Right renal pelvis (tissue), 4 donors: ENCODE results near the gene FYN. TPM values are rescaled to one million over a fixed set of nuclear protein-coding genes. Genes with fewer than 3 reads are reported as not detected.

Experiments used
- DNase-seq, 4 donors: peaks; one replicate each; pipeline ENCODE4 v3.0.0-alpha.2; 2013; ENCODE audit warnings: low read depth in 4 of 4, low spot score in 3 of 4, missing footprints in 1 of 4
- polyA plus RNA-seq, 4 donors: library from polyadenylated mRNA; unstranded; fragments of 120-200 nt; gene quantifications; one replicate each; pipeline ENCODE4 v1.2.1, GENCODE V29; 2013; ENCODE audit not compliant: insufficient read length in 4 of 4

Gene FYN
- polyA plus RNA-seq, 4 donors = 162 to 172 (median 167) TPM

DNA sequence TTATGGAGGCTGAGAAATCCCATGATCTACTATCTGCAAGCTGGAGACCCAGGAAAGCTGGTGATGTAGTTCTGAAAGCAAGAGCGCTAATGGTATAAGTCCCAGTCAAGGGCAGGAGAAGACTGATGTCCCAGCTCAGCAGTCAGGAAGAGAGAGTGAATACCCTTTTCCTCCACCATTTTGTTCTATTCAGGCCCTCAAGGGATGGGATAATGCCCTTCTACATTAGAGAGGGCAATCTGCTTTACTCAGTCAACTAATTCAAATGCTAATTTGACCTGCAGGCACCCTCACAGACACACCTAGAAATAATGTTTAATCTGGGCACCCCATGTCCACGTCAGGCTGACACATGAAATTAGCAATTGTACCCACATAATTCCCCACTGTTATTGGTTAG lies 10.8 kb upstream of the FYN start:
- DNase-seq = no peak

DNA sequence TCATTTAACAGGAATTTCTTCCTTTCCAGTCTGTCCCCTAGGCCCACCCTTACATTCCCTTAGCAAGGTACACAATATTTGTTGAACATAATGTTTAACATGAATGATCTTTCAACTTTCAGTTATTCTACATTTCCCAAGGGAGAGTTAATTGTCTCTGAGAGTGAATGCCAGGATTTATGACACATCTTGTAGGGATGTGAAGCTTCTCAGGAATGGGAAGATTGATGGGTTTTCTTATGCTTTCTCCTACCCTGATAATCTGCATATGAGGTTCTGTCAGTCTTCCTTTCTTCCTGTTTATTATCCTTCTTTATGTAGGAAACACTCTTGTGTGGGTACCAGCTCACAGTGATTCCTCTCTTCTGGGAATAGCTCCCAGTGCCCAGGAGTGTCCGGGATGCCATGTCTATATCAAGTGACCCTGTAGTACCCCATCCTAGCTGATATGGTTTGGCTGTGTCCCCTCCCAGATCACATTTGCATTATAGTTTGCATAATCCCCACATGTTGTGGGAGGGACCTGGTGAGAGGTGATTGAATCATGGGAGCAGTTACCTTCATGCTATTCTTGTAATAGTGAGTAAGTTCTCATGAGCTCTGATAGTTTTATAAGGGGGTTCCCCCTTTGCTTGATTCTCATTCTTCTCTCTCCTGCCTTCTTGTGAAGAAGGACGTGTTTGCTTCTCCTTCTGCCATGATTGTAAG lies 7.1 kb upstream of the FYN start:
- DNase-seq = no peak

DNA sequence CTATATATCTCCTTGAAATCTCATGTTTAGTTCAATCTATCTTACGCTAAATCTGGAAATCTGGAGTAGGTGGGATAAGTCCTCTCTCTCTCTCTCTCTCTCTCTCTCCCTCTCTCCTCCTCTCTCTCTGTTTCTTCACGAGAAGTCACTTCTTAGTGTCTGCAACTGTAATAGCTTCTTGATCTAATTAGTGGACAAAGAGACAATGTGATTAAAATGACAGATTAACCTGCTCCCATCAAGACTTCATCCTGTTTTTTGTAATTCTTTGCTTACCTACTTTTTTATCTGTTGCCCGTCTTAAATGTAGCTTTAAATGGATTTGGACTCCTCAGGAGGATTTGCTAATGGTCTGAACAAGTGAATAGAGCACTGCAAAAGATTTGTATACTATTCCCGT lies 2.5 kb upstream of the FYN start:
- no peak for DNase-seq

DNA sequence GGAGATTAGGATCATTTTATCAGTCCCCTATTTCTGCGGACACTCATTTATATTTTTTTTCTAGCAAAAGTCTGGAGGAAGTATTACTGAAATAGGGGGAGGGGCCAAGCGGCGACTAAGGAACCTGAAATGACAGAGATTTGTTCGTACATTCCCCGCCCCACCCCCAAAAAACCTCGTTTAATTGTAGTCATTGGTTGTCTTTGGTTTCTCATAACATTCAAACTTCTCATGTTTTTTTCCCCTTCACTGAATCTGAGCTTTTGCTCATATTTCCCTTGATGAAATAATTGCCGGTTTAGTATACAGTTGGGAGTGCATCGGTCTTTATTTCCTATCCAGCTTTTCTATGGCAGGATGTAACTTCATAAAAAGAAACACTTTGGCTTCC lies 768 bp upstream of the FYN start:
- DNase-seq = no peak

DNA sequence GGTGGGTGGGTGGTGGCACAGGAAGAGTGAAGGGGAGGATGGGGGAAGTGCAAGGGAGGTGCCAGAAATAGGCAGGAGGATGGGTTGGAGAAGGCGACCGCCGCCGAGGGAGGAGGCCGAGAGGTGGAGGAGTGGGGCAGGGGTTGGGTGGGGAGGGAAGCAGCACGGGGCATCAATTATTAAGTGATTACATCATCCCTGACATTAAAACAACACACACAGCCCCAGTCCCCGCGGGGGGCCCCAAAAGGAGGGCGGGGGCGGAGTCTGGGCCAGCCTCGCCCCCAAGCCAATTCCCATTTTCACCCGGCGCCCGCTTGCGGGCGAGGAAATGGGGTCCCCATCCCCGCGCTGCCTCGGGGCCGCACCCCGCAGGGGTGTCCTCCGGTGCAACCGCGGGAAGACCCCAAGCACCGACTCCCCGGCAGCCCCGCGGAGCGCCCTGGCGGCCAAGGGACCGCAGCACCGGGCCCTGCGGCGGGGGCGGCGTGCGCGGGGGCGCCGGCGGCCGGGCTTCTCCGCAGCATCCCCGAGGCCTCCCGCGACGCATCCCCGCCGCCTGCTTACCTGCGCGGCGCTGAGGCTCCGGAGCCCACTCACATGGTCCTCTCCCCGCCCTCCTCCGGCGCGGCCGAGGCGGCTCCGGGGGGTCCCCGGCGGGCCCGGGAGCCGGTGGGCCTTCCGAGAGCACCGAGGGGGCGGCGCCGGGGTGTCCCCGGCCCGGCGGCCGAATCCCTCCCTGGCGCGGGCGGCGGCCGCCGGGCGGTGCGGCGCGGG lies 663 bp downstream of the FYN start:
- no peak for DNase-seq

DNA sequence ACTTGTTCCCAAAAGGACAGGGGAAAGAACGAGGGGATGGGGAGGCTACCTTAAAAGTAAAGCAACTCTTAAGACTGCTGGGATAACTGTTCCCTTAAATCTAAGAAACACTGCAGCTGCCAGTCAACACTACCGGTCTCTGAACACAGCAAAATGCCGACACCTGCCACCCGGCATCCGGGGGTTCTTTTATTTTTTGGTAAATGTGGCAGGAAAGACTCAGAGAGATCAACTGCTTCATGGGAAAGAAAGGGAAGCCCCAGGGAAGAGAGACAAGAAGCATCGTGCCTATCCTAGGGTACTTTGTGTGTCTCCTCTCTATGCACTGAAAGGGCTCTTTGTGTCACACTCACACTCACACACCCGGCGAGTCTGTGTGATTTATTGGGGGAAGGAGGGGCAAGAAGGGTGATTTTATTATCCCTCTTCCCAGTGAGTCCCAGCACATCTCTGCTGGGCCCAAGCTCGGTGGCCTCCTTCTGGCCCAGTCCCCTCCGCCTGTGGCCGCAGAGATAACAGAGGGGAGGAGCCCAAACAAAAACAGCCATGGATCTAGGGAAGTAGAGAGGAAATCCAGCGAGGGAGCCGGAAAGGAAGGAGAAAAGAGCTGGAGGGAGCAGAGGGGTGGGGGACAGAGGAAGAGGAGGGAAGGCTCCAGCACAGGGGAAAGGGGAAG lies 1.4 kb downstream of the FYN start:
- DNase-seq = peak in 1 of 4 donors; percentile 60

DNA sequence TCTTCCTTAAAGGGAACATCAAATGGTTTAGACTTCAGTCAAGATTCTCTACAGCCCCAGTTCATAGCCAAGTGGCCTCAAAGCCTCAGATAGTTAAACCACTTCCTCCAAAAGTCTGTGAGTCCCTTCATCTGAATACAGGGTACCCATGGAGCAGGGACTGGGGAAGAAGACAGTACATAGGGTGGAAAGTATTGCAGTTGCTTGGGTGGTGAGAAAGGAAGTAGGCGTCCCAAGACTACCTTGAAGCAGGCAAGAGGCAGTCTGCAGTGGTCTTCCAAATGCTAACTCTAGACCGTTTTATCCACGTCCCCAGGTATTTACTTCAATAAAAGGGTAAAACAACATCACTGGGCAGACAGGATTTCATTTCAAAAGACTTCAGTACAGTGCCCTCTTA lies 2.0 kb downstream of the FYN start:
- no peak for DNase-seq

DNA sequence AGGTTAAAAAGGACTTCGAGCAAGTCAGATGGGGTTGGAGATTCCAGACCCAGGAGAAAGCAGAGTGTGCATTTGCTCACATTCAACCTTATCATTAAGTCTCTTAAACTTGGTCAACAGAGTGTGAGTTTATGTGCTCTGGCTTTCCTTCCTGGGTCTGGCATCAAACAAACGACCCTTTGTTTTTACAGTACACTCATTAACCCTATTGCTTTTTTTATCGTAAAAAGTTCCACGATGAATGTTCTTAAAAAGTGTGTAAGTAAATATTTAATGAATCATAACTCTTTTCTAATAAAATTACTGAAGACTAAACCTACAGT lies 2.5 kb downstream of the FYN start:
- DNase-seq = no peak

DNA sequence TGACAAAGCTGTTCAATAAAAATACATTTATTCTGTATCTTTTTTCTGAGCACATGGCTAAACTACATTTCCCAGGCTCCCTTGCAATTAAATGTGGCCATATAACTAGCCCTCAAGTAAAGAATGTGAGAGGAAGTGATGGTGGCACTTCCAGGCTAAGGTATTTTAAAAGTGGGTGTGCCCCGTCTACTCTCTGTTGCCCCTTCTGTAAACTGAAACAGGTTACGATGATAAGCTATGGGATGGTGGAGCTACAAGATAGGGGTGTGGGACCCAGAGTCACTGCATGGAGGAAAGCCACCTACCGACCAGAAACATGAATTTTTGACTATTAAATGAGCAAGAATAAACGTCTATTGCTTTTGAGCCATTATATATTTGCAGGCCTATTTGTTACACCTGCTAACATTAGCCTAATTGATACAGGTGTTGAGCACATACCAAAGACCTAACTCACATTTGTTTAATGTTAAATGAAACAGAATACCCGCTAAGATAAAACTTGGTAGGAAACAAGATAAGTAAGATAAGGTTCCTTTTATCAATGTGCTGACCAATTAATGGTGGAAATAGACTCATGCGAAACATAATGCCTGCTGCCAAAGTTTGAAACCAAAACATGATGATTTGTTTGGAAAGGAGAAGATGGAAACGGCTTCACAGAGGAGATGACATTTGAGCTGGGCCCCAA lies 3.1 kb downstream of the FYN start:
- no peak for DNase-seq

DNA sequence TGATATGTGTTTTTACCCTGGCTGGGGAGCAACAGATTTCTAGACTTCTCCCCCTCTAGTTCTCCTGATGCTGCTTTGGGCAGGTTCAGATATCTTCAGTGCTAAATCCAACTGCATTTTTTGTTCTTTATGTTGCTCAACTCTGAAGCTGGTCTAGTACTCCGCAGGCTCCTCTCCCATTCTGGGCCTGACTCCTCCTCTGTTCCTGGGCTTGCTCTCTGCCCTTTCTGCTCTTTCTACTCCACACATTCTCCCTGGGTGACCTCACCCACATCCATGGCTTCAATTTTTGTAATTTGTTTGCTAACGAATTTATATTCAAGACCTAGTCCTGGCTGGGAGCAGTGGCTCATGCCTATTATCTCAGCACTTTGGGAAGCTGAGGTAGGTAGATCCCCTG lies 6.4 kb downstream of the FYN start:
- DNase-seq = no peak

DNA sequence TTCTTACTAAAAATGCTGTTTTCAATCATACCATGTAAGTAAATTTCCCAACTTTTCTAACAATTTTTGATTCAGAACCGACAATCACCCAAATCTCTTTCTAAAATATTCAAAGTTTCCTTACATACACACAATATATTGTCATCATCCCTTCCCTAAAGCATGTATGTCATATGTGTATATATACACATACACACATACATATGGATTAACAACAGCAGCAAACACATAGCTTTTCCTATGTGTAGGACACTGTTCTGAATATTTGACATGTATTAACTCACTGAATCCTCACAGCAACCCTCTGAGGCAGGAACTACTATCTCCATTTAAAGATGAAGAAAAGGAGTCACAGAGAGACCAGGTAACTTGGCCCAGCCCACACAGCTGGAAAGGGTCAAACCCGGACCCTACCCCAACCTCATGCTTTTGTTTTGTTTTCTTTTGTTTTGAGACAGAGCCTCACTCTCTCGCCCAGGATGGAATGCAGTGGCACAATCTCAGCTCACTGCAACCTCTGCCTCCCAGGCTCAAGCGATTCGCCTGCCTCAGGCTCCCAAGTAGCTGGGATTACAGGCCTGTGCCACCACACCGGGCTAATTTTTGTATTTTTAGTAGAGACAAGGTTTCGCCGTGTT lies 7.2 kb downstream of the FYN start:
- DNase-seq = no peak

DNA sequence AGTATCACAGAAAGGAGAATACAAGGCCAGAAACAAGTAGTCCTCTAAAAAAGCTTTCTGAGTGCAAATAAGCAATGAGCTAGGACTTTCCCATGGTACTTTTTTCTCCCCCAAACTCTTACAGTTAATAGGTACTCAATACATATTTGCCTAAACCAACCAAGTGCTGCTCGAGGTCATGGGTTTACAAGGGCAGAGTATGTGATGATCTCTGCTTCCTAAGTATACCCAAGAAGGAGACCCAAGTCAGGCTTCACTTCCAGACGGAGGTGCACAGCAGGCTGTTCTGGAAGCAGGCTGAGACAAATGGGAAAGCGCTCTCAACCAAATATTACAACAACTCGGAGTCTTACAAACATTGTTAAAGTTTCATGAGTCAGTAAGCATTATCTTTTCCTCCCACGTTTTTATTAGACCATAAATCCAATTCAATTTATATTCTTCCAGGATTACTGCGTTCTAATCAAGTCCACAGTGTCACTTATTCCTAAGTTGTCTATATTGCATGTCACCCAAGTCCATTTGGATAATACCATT lies 8.1 kb downstream of the FYN start:
- DNase-seq = no peak

DNA sequence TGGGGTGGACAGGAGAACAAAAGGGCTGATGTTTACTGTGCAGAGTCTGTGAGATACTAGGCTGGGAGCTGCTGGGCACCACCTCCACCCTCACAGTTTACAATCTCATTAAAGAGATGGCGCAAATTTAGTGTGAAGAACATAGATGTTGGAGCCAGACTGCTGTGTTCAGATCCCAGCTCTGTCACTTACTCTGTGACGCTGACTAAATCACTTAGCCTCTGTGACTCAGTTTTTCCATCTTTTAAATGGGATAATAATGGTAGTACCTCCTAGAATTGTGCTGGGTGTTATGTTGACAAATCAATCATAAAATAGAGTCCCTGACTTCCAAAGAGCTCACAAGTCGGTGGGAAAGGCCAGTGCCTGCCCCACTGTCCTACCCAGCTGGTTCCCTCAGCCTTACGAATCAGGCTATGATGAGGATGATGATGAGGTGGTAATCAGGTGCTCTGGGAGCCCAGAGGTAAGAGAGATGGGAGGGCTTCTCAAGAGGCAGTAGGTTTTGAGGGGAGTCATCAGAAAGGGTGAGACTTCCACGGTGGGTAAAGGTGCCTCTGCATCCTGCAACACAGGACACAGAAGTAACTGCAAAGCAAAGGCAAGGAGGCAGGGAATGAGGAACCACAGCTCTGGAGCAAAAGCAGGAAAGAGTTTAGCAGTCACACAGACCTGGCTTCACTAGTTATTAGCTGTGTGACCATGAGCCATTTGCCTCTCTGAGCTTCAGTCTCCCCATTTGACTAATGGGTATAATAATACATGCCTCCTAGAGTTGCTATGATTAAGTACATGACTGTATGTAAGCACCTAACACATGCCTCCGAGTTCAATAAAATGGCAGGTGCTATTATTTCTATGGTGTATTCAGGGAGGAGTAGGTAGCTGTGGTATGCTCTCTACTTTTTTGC lies 8.9 kb downstream of the FYN start:
- no peak for DNase-seq

DNA sequence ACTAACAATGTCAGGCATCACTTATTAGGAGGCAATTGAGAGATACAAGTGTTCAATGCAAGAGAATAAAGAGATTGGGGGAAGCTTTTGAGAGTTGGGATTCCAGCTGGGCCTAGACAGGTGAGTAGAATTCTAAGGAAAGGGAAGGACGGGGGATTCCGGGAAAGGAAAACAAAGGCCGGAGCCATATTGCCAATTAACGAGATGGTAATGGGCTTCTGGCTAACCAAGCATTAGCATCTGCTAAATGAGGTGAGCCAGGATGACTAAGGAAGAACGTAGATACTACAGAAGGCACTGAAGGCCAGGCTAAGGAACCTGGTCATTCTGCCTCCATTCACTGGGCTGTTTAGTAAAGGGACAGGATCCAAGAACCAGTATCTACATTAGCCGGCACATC lies 10.5 kb downstream of the FYN start:
- DNase-seq = no peak

DNA sequence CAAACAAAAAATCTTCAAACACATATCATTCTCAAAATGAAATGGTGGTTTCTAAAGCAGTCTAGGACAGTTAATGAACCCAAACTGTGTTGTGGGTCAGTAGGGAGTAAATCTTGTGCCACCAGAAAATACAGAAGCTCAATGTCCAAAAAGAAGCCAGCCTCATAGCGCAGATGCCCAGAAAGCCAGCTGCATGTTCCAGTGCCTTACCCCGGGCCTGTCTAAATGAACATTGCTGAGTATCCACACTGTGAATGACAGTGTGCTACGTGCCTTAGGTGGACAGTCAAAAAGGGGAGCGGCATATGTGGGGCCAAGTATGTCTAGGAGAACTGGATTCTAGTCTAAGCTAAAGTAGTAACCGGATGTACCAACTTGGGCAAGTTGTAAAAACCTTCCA lies 10.9 kb downstream of the FYN start:
- DNase-seq = no peak

DNA sequence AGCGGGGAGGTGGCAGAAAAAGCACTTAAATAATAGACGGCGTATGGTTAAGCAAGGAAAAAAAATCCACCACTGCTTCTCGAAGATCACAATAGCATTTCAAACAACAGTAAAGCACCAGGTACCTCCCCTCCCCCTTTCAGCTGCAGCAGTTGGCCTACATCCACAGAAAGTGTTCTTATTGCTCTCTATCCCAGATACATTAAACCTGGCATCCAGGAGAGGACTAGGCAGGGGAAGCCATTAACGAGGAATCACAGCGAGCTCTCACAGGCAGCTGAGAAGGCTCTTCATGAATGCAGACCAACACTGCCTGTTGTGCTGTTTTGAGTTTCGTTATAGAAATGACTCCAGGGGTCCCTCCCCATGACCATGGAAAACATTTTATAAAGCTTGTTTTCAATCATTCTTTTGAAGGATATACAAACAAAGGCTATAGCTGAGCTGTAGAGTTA lies 11.8 kb downstream of the FYN start:
- DNase-seq = no peak

DNA sequence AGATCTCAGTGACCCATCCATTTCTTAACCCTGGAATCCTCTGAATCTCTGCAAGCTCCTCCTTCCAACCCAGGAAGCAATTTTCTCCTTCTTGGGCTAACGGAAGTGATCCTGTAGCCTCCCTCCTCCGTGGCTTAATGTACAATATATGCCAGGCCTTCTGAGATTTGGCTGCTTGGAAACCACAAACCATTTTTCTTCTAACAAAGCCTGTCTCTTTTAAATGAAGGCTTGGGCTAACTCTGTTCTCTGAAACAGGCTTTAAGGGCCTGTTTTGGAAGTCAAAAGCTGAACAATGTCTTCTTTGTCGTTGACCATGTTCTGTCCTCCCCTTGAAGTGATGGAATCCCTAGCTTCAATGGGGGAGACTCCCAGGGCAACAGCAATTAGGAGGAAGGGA lies 14.9 kb downstream of the FYN start:
- DNase-seq = no peak

DNA sequence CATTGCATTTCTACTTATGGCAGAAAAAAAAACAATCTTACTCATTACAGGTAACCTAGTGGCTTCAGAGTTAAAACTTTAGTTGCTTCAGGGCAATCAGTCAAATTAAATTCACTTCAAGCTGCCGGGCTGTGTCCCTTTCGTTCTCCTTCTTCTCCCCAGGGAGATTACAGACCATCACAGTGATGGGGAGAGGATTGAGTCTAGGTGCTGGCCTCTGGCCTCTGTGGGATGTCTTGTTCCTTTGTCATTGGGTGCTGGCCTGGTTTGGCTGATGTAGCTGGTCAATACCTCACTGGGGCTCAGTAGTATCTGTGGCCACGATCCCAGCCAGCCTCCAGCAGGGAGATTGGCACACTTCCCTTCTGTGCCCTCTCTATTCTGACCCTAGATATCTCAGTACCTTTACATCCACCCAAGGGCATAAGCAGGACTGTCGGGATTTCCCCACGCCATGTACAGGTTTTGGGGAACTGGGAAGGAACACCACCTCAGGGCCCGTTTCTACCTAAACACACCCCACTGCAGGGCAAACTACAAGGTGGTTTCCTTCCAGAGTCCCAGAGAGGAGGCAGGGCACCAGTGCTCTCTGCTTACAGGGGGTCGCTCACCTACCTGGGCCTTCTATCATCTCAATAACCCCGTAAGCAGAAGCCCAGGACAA lies 15.4 kb downstream of the FYN start:
- DNase-seq = no peak

DNA sequence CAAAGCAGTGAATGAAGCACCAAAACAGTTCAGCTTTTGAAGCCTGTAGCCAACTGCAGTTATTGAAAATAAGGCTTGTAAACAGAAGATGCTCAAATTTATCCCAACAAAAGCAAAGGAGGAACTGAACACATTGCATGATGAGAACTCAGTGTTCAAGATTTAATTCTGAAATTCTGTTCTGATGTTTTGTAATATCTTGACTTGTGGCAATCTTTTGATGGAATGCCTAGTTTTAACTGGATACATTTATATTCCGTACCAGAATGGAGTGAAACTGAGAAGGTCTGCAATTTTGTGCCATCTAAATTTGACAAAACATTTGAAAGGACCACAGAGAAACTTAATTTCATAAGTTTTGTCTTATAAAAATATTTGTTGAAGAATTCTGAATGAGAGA lies 17.5 kb downstream of the FYN start:
- no peak for DNase-seq
